ENCODE measurements around the gene GPC5.
A peak's percentile ranks its signal among the peaks of the same experiment; 100 is the strongest.
"Not testable (repeated sequence)": the region's sequence is repeated elsewhere in the genome, so short reads cannot be mapped to it uniquely, and the experiment has no call there.

The GPC5 gene

GRCh38 chr13:91368676-91369440 is 29.6 kb upstream of the GPC5 start:
- DNase-seq (ENCODE audit: low read depth), result no peak

DNA sequence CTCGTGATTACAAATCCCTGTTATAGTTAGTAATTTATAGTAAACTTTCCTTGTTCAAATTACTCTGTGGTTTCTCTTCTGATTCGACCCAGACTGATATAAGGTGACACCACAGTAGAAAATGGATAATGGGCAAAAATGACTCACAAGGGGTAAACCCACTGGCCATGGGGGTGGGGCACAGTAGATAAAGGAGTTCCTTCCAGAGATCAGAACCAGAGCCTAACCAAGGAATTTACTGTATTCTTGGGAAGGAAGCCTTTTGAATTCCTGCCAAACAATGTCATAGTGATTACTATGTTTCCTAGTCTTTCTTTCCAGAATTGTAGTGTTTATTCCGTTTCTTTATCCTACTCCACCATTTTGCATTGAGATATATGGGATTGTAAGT is 29.0 kb upstream of the GPC5 start:
- no peak for DNase-seq (ENCODE audit: low read depth)

- no peak for DNase-seq (ENCODE audit: low read depth)
Measured at GRCh38 chr13:91370501-91370900, 27.9 kb upstream of the GPC5 start.

DNA sequence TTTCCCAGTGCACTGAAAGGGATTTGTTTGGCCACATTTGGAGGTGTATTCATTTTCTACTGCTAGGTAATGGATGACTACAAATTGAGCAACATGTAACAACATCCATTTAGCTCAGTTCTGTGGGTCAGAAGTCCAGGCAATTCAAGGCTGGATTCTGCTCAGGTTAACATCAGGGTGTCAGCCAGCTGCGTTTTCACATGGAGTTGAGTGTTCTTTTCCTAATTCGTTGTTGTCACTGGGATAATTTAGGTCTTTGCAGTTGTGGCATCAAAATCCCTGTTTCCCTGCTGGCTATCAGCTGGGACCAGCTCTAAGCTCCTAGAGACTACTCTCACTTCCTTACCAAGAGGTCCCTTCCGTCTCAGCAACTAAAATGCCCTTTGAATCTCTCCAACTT is 25.5 kb upstream of the GPC5 start:
- DNase-seq (ENCODE audit: low read depth), result no peak

DNA sequence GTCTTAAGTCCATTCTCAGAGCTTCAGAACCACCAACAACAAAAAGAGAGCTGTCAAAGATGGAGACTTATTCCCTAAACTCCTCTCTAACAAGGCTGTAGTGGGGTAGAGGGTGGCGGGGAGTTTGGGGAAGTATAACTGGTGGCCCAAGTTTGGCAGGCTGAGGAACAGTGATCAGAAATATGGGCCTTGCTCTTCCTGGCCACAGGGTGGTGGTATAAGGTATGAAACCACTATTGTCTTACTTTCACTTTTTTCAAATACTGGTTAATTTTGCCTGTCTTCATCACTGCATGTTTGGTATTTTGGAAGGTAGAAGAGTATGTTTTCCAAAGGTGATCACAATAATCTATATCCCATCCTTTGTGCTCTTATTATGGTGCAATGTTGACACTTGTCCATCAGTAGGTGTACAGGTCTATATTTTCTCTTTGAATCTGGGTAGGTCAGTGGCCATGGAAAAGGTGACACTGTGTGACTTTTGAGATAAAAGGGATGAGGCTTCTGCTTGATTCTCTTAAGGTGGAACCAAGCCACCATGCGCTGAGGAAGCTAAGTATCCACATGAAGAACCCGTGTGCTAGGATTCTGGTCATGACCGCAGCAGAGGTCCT is 23.2 kb upstream of the GPC5 start:
- DNase-seq (ENCODE audit: low read depth), result no peak

GRCh38 chr13:91381371-91381770 is 17.1 kb upstream of the GPC5 start:
- DNase-seq (ENCODE audit: low read depth), result no peak

DNA sequence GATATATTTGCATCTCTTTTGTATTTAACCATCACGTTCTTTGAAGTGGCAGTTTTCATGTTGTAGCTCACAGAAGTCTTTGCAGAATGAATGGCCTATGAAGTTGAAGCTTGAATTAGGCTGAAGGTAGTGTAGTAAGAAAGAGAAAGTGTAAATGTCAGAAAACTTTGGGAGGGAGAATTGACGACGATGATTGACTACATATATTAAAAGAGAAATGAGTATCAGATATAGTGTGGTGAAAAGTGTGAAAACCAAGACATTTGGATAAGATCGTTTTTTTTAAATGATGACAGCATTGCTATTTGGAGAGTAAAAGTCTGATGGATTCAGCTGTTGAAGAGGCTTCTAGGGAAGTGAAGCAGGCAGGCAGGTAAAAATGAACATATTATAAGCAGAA is 14.6 kb upstream of the GPC5 start:
- no peak for DNase-seq (ENCODE audit: low read depth)

- no peak for DNase-seq (ENCODE audit: low read depth)
Measured at GRCh38 chr13:91384896-91385295, 13.5 kb upstream of the GPC5 start.

GRCh38 chr13:91389186-91389585 is 9.2 kb upstream of the GPC5 start:
- DNase-seq (ENCODE audit: low read depth), result no peak

GRCh38 chr13:91397595-91397994 is 826 bp upstream of the GPC5 start:
- no peak for DNase-seq (ENCODE audit: low read depth)

DNA sequence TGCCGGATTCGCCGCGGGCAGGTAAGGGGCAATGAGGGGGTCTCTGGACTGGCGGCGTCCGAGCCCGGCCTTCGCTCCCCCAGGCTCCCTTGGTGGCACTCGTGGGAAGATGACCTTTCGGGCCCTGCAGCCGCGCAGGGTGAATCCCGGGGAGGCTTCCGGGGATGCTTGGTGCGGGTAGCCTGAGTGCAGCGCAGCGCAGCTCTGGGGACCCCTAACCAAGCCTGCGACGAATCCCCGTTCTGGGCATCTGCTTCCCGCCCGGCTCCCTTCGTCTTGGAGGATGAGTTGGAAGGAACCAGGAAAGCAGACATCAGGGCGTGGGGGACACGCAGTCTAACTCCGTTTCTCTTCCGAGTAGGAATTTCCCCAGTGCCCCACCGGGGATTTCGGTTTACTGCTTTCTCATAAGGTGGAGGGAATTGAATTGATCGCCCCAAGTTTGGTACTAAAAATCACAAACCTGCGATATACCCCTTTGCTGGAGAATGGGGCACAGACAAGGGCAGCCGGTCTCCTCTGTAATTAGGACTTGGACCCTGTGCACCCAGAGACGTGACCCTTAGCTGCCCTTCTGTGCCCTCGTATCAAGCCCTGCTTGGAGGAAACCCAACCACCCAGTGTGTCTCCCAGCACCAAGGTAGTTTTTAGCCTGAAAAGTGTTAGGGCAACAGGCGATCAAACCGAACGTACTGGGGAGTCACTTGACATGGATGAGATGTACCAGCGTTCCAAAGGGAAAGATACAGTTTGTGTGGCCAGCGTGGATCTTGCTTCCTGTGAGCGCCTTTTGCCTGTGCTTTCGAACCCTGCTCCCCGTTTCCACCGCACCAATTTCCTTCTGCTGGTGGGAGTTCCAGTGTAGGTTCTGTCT is 1.0 kb downstream of the GPC5 start:
- no peak for DNase-seq (ENCODE audit: low read depth)

DNA sequence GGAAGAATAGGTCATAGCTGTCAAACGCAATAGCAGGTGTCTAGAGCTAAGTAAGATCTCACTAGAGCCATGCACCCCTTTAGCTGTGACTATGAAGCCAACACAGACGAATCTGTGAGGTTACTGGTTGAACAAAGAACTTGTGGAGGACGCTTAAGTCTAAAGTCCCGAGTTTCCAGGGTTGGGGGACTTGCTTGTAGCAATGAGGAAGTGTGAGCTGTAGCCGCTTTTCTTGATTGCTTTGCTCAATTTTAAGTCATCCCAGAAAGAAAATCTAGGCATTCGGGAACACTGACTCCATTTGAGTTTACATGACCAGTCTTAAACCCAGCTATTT is 1.6 kb downstream of the GPC5 start:
- DNase-seq (ENCODE audit: low read depth), result no peak

DNA sequence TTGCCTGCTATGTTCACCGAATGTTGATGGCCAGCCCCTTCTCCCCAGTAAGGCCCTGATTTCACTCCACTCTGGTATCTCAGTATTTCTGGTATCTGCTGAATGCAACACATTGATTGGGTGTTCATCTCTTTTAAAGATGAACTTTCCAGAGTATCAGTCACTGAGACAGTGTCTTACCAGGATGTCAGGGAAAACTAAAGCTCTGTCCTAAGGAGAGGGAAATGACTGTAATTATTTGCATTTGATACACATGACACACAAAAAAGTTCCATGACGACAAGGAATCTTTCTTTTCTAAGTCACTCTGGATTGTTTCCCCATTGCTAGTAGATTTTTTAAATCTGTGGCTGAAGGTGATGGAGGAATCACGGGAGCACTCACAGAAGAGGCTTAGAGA is 2.2 kb downstream of the GPC5 start:
- DNase-seq (ENCODE audit: low read depth), result no peak

- no peak for DNase-seq (ENCODE audit: low read depth)
Measured at GRCh38 chr13:91401920-91402319, 3.5 kb downstream of the GPC5 start.

DNA sequence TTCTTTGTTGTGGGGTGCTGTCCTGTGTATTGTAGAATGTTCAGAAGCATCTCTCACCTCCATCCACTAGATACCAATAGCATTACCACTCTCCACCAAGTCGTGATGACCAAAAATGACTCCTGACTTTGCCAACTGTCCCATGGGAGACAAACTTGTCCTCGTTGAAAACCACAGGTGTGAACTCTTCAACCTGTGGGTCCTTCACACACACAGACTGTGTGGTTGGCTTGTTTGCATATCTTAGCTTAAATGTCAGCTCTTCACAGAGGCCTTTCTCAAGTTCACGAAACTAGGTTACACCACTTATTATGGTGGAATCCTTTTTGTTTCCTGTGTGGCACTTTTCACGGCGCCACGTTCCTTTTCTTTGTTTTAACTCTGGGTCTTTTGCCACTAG is 6.8 kb downstream of the GPC5 start:
- DNase-seq (ENCODE audit: low read depth), result no peak

DNA sequence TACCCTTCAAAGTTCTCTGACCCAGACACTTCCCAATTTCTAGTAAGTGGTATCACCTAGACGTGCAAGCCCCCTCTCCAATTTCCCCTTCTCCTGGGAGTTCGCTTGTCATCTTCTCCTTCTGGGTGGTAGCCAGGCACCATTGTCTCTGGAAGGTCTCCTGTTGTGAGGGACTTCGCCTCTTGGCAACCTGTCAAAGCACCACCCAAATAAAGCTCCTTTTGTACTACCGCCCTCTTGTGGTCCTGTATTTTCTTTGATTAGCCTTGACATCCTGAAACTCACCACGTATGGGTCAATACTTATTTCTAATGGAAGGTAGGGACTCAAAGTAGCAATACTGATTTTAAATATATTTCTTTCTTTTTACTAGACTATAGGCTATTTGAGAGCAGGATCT is 8.2 kb downstream of the GPC5 start:
- peak; percentile 3 for DNase-seq (ENCODE audit: low read depth)

- no peak for DNase-seq (ENCODE audit: low read depth)
Measured at GRCh38 chr13:91408971-91409370, 10.6 kb downstream of the GPC5 start.

DNA sequence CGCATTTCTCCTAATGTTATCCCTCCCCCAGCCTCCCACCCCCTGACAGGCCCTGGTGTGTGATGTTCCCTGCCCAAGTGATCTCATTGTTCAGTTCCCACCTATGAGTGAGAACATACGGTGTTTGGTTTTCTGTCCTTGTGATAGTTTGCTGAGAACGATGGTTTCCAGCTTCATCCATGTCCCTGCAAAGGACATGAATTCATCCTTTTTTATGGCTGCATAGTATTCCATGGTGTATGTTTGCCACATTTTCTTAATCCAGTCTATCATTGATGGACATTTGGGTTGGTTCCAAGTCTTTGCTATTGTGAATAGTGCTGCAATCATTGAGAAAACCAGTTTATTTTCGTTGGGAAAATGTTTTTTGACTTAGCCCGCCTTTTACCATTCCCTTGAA is 18.2 kb downstream of the GPC5 start:
- not testable (repeated sequence) for DNase-seq (ENCODE audit: low read depth)

GRCh38 chr13:91417660-91418325 is 19.4 kb downstream of the GPC5 start:
- DNase-seq (ENCODE audit: low read depth), result no peak

DNA sequence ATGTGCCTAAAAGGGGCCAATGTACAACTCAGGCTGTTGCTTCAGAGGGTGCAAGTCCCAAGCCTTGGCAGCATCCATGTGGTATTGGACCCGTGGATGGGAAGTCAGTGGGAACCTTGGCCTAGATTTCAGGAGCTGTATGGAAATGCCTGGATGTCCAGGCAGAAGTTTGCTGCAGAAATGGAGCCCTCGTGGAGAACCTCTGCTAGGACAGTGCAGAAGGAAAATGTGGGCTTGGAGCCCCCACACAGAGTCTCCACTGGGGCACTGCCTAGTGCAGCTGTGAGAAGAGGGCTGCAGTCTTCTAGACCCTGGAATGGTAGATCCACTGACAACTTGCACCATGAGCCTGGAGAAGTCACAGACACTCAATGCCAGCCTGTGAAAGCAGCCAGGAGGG is 28.5 kb downstream of the GPC5 start:
- no peak for DNase-seq (ENCODE audit: low read depth)

DNA sequence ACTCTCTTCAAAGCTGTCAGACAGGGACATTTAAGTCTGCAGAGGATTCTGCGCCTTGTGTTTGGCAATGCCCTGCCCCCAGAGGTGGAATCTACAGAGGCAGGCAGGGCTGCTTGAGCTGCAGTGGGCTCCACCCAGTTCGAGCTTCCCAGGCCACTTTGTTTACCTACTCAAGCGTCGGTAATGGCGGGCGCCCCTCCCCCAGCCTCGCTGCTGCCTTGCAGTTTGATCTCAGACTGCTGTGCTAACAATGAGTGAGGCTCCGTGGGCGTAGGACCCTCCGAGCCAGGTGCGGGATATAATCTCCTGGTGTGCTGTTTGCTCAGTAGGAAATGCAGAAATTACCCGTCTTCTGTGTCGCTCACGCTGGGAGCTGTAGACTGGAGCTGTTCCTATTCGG is 40.3 kb downstream of the GPC5 start:
- DNase-seq (ENCODE audit: low read depth), result not testable (repeated sequence)

DNA sequence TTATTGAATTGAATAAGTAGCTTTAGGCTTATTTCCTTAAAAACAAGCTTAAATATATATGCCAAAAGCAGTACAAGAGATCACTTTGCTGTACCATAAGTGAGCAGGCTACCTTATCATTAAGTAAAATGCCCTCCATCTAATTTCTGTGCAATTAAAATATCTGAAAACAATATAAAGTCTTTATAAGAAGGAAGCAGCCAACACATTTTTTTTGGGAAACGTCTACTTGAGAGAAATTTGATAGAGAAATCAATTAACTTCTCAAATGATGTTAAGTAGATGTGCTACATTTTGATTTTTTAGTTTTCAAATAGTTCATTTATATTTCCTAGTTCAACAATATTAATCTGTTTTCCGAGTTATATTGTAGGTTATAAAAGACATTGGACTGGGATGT is 52.5 kb downstream of the GPC5 start:
- DNase-seq (ENCODE audit: low read depth), result no peak

DNA sequence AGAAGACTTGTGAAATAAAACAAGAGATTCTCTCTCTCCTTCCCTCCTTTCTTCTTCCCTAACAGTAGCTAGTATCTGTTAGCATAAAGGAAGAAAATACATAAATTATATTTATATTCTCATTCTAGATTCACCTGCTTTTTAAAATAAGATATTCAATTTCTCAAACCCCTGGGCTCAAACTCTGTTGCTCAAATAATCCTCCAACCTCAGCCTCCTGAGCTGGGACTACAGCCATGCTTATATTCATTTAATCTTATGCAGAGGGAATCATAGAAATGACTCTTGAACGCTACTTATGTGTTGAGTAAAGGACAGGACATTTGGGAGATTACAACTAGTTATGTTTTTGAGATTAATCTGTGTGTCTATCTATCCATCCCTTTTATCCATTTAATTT is 56.2 kb downstream of the GPC5 start:
- no peak for DNase-seq (ENCODE audit: low read depth)

Data from fibroblast of the conjunctiva (primary cell).